Mesenteric fat pad (tissue), 1 donor: ENCODE results near the gene CCDC32. TPM values are rescaled to one million over a fixed set of nuclear protein-coding genes. Genes with fewer than 3 reads are reported as not detected.

Source experiments
- DNase-seq: peaks from one replicate; pipeline ENCODE4 v3.0.0-alpha.2; 2020; ENCODE audit warnings: low spot score
- total RNA-seq: library from RNA; stranded (reverse); fragmentation: NEBNext Ultra II Directional; extraction: Animal tissue kit (Norgen Biotek cat#: 25700); gene quantifications from one replicate; pipeline ENCODE4 v1.2.1, GENCODE V29; 2021
- donor health status: DM: yes; HTN: yes; CAD: no.

CCDC32 gene
- total RNA-seq, 1 donor from 2014 or later: 23.7 TPM

DNA sequence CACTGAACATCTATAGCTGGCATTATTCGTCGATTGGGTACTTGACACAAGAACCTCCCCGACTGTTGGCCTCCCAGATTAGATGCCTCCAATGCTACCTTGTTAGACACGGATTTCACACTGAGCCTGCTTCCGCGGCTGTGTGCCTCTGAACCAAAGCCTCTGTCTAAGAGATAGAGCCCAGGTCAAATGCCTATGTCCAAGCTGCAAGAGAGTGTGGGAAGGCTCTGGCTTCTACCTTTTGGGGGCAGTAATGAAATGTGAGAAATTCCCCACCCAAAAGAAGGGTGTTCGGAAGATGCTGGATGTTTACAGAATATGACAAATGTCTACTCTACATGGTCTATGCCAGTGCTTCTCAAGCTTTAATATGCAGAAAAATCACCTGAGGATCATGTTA, 2.3 kb upstream of the CCDC32 start:
- DNase-seq: no peak

DNA sequence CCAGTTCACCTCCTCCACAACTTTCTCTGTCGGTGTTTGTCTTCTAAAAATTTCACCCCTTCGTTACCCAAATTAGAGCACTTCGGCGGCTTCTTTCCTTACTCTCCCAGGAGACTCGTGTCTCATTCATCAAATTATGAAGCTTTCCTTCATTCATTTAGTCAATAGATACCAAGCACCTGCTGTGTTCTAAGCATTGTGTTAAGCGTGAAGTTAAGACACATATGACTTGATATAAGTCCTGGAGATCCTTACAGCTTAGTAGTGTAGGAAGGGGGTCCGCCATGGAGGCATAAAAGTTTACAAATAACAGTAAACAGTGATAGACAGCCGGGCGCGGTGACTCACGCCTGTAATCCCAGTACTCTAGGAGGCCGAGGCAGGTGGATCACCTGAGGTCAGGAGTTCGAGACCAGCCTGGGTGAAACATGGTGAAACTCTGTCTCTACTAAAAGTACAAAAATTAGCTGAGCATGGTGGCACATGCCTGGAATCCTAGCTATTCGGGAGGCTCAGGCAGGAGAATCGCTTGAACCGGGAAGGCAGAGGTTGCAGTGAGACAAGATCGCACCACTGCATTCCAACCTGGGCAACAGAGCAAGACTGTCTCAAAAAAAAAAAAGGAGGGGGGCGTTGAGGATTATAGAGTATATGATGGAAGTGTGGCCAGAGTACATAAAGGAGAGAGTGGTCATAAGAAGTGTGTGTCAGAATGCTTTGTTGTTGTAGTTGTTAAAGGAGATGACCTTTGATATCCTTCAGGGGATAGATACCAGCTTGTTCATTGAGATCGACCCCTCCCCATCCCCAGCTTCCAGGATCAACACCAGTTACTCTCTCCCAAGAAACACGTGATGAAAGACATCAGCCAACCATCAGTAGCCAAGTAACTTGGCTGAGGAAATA, 744 bp upstream of the CCDC32 start:
- DNase-seq: no peak

DNA sequence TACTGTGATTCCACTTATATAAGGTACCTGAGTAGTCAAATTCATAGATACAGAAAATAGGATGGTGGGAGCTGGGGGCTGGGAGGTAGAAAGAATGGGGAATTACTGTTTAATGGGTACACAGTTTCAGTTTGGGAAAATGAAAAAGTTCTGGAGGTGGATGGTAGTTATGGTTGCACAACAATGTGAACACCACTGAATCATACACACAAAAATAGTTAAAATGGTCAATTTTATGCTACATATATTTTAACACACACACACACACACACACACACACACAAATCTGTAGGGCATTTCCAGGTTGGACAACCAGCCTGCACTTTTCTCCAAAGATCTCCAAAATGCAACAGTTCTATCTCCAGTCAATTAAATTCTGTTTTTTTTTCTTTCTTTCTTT, 1.4 kb downstream of the CCDC32 start:
- no peak for DNase-seq

DNA sequence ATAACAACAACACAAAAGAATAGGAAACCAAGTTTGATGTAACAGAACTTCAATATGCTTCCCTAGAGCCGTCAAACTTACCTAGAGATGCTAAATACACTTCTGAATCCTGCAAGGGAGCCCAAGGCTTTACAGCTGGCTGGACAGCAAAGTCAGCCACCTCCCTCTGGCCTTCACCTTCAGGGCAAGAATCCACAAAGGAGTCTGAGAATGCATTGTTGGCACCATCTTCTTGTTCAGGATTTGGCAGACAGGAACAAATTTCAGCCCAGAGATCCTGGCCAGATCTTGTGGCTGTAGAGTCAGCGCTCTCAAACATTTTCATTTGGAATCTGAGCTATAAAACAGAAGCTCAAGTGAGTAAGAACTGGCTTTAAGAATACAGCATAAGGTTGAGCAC, 2.2 kb downstream of the CCDC32 start:
- DNase-seq: no peak

DNA sequence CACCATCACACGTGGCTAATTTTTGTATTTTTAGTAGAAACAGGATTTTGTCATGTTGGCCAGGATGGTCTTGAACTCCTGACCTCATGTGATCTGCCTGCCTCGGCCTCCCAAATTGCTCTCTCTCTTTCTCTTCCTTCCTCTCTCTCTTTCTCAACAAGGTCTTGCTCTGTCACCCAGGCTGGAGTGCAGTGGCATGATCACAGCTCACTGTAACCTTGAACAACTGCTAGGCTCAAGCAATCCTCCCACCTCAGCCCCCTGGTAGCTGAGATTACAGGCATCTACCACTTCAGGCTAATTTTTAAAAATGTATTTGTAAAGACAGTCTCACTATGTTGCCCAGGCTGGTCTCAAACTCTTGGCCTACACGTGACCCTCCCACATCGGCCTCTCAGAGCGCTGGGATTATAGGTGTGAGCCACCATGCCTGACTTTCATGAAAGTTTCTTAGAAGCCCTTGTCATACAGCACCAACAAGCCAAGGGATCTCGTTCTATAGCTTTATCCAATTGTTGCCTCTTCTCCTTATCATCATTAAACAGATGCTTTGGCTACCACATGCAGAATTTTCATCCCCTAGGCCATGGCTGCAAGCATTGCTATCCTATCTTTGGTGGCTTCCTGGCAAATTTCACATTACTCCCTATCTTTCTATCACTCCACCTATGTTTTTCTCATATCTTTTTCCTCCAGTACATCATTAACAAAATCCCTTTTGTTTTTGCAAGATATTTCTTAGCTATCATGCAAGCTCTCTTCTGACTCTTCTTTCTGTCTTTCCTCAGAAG, 5.7 kb downstream of the CCDC32 start:
- DNase-seq: no peak

DNA sequence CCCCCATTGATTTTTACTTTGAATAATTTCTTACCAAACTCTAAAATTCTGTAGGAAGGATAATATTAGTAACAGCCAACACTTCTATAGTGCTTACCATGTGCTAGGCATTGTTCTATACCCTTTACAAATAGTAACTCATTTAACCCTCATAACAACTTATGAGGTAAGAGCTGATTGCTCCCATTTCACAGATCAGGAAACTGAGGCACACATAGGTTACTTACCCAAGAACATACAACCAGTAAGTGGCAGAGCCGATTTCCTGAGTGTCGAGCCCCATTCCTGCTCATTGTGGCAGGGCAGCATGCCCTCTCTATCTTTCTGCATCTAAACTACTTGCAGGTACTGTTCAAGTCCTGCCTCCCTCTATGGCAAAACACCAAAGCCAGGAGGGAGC, 9.0 kb downstream of the CCDC32 start:
- no peak for DNase-seq

DNA sequence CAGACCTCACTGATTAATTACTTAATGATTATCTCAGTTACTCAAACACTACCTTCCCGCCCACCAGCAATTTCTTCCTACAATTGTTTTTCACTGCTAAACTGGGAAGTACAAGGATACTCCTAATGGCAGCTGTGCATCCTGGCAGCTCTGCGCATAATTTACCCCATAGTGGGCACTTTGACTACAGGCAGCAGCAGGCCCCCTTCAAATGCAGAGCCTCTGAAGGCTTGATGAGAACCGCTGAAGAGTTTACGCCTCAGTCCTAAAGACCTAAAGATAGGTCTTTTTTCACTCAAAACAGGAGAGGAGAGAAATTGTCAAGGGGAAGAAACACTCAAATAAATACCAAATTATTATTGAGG, 10.7 kb downstream of the CCDC32 start:
- DNase-seq: no peak

DNA sequence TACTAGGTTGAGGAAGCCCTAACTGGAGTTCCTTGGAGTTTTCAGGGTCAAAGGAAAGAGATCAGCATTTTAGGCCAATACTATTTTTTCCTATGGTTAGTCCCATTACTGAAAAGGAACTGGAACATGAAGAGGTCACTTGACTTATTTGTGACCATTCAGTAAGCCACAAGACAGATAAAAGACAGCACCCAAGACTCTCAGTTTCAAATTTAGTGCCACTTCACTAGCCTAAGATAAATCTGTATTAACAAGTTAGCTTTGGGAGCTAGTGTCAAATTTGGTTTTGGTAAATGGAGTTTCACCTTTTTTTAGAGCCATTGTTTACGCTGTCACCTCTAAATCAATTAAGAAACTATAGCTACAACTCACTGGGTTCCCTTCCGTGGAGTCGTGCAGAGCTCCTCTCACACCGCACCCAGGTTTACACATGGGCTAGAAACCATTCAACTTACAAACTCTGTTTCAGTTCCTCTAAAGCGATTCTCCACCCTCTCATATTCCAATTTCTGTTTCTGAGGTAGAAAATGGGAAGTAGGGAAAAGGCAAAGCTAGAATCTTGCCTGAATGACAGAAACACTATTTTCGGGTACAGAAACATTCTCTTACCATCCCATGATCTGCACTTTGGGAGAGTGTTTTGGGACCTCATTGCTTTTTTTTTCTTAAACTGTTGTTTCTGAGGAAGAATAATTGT, 14.4 kb downstream of the CCDC32 start:
- DNase-seq: no peak

DNA sequence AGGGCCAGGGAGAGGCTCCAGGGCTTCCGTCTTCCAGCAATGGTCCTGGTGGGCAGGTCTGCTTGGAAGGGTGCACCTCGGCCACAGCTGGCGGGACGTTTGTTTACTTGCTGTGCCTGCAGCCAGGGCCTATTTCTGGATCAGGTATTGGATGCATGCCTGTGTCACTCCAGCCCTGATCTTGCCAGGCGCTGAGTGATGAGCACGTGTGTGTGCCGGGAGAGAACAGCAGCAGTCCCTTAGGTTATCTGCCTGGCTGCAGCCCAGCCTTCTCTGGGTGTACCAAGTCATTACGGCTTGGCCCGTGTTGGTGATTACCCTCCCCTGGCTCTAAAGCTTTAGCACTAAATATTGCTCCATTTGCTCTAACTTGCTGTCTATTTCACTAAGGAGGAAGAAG, 14.9 kb downstream of the CCDC32 start:
- DNase-seq: no peak

DNA sequence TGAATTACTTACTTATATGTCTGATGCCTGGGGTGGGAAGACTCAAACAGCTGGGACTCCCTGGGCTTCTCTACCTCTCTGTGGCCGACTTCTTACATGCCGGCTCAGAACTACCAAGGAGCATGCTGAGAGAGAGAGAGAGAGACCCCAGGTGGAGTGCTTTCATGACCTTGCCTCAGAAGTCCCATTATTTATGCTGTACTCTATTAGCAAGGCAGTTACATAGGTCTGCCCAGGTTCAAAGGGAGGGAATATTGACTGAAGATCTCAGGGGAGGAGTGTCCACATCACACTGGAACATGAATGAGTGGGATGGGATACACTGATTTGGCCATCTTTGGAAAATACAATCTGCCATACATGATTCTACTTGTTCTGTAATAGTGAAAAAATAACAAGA, 16.2 kb downstream of the CCDC32 start:
- no peak for DNase-seq

DNA sequence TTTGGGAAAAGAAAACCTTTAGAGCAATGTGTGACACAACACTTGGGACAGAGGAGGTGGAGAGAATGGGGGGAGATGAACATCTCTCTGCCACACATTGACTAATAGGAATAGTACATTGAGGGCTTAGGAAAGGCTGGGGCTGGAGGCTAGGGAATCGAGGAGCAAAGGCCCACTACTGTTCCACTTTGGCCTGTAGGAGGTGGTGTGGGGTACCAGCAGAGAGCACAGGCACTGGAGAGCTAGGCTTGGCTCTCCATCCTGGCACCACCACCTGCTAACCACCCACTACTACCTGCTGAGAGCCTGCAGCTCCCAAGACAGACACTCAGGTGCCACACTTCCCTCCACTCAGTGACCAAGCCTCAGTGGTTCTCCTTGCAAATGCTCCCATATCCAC, 19.4 kb downstream of the CCDC32 start:
- DNase-seq: no peak

DNA sequence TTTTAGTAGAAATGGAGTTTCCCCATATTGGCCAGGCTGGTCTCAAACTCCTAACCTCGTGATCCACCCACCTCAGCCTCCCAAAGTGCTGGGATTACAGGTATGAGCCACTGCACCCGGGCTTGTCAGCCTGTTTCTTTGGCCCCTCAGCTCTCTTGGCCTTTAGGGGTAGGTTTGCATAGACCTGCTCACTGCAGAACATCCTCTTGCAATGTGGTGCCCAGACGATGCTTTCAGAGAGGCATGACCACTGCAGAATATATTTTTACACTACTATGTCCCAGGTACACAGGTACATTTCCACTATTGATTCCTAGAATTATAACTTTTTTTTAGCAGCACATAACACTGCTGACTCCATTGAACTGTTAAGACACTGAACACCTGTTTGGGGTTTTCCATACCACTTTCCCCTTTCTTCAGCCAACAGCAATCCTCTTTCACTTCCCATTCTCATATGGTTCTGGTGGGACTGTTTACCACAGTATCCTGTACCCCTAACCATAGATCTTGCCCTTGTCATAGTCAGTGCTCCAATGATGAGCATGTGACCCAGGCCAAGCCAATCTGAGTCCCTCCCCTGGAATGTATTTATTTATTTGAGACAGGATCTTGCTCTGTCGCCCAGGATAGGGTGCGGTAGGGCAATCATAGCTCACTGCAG, 21.1 kb downstream of the CCDC32 start:
- DNase-seq: no peak

DNA sequence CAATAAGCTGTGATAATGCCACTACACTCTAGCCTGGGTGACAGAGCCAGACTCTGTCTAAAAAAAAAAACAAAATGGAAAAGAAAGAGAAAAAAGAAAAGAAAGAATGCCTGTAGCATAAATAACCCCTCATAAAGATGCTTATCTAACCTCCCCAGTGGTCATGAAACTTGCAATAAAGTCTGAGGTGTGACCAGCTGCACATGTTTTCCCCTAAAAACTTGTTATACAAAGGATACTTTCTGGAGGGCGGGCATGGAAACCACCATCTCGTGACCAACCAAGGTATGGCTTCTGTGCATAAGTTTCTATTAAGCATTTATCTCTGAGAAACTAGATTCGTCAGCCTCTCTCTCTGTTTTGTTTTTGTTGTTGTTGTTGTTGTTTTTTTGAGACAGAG, 21.8 kb downstream of the CCDC32 start:
- no peak for DNase-seq

DNA sequence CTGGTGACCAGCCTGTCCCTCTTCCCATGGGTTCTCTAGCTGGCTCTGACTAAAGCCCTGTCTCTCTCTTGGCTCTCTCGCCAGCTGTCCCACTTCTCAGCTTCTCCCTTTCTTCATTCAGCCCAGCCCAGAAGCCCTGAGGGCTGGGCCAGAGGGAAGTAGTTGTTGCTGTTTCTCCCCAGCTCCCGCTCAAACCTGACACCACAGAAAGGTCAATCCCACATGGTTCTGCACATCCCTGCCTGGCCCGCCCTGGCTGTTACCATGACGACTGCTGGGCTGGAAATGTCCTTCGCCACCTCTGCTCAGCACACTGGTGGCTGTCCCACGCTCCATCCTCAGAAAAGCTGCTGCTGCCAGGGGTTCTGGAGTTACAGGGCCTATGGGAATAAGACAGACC, 25.9 kb downstream of the CCDC32 start:
- no peak for DNase-seq

DNA sequence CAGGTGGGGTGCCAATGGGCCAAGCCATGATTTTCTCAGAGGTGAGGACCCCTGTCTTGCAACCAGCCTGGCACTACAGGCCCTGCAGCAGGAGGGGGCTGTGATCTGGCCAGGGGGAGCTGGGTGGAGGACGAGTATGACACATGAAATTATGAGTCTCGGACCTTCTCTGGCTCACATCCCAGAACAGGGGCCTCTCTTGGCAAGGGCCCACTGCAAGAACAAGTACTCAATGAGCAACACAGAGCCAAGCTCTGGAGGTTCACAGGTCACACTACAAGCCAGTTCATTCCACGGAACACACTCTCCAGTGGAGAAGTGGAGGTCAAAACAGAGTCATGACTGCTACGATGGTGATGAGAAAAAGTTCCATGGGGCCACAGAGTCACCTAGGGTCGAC, 28.3 kb downstream of the CCDC32 start:
- no peak for DNase-seq

DNA sequence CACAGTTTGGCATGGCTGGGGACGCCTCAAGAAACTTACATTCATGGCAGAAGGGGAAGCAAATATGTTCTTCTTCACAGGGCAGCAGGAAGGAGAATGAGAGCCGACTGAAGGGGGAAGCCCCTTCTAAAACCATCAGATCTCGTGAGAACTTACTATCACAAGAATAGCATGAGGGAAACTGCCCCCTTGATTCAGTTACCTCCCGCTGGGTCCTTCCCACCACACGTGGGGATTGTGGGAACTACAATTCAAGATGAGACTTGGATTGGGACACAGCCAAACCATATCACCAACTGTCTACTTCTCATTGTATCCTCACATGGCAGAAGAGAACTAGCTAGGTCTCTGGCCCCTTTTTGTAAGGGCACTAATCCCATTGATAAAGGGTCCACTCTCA, 30.5 kb downstream of the CCDC32 start:
- no peak for DNase-seq

DNA sequence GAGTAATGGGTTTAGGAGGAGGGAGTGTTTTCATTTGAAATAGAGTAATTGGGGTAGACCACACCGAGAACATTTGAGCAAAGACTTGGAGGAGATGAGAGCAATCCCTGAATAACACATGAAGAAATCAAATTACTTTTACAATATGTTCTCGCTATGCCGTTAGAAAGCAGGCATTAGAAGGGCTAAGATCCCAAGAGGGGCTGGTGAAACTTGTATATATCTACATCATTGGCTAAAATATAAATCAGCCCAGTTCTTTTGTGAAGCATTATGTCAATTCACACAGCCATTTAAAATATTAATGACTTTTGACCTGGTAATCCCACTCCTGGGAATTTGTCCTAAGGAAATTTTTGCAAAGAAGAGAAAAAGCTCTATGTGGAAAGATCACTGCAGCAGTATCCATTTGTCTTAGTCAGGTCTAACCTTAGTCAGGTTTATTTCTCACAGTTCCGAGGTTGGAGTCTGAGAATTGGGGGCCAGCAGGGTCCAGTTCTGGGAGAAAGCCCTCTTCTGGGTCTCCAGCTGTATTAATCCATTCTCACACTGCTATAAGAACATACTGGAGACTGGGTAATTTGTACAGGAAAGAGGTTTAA, 31.0 kb downstream of the CCDC32 start:
- DNase-seq: no peak

DNA sequence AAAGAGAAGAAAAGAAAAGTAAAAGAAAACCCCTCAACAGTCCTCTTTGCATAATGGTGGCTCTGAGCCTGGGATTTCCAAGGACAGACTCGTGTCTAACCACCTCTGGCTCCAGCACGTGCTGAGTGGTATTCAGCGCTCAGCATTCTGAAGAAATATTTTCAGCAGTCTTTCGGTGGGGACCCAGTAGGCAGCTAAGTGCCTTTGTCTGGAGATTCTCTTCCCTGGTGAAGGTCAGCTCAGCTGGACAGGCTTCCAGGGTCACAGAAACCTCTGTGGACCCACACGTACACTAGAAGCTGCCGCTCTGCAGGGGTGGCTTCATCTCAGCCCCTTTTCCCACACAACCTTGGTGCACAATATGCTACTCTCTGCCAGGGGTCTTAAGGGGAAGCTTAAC, 36.0 kb downstream of the CCDC32 start:
- no peak for DNase-seq

DNA sequence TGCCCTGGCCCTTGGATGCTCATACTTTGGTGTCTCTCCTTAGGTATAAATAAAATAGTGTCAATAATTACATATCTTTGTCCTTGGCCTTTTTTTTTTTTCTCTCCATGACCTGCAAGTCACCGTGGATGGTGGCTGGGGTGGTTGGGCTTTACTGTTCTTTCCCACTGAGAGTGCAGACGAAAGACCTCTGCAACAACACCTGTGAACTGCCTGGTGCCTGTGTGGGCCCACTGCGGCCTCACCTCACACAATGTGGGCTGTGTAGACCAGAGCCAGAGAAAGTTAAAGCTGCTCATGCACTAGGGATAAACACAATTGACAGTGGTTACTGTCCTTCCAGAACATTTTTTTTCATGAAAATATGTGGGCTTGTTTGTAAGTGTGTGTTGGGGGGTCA, 39.0 kb downstream of the CCDC32 start:
- no peak for DNase-seq

DNA sequence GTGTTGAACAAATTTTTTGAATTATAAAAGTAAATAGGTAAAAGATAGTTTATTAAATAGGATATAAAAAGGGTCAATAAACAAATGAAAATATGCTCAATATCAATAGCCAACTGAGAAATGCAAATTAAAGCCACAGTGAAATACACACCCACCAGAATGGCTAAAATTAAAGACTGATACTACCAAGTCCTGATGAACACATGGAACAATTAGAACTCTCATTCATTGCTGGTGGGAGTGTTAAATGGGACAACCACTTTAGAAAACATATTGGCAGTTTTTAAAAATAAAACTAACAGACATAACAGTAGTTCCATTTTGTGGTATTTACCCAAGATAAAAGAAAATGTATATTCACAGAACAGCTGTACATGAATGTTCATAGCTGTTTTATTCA, 41.2 kb downstream of the CCDC32 start:
- DNase-seq: no peak

DNA sequence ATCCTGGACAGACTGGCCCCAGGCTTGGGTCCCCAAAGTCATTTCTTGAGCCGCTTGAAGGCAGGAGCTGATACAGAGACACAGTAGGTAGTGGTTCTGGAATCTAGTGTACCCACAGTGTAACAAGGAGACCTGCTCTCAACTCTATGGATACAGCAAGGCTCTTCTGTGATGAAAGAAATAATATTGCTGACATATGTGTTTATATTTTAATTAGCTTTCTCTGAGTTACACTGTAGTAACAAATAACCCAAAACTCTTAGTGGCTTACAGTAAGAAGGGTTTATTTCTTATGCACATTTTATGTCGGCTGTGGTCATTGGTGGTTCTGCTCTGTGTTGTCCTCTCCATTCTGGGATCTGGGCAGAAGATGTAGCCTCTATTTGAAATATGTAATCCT, 48.5 kb downstream of the CCDC32 start:
- no peak for DNase-seq
